ENCODE measurements around the gene CSRNP2.

GRCh38 chr12:51076236-51076930, 7.0 kb downstream of the CSRNP2 start:
- no peak for TF ChIP-seq CTCF (conservative IDR thresholded peaks at IDR 0.05; ENCODE audit: low read length)
- no peak for TF ChIP-seq EZH2phosphoT487 (IDR thresholded peaks at IDR 0.05; ENCODE audit: borderline replicate concordance, low read depth, low read length)

Data from OCI-LY7 (cell line).